GM12892 (cell line): ENCODE data around the gene SORCS2.

ENCODE experiments used
- POLR2A ChIP-seq: IDR thresholded peaks from 2 replicates; pipeline ENCODE4 v1.6.1; 2011; ENCODE audit warnings: low read depth, low read length, control low read depth
- POLR2AphosphoS5 ChIP-seq: IDR thresholded peaks from 2 replicates; pipeline ENCODE4 v1.6.1; 2011; ENCODE audit warnings: low read depth, low read length, control low read depth
- TAF1 ChIP-seq: IDR thresholded peaks from 2 replicates; pipeline ENCODE4 v1.6.1; 2011; ENCODE audit warnings: low read depth, mild to moderate bottlenecking, control low read depth, low read length, borderline replicate concordance

DNA sequence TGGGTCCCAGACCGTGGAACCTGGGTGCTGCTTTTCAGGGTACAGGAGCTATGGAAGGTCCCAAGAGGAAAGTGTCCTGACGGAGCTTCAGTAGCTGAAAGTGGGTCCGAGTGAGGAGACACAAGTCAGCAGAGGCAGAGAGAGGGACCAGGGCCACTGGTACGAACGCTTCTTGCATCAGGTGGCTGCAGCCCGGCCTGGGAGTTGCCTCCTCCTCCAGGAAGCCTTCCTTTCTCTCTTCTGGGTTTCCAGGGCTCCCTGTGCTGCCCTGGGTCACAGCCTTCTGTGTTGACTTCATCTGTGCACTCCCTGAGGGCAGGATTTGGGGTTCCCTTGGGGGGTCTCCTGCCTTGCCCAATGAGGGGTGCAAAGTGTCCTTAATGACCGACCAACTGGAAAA lies 94.5 kb downstream of the SORCS2 start:
- TF ChIP-seq POLR2AphosphoS5 = no peak
- no peak for TF ChIP-seq POLR2A
- no peak for TF ChIP-seq TAF1
